HEK293 (cell line): ENCODE measurements around the gene PTPRG.

Source experiments
- CTCF ChIA-PET: fragments of 350-600 bp; formaldehyde crosslinking; extraction: SDS; loops from one replicate; lab custom pipeline; 2021; ENCODE audit warnings: antibody characterized with exemption; lab: Yijun Ruan, JAX
- POLR2A ChIA-PET: fragments of 300-600 bp; formaldehyde crosslinking; extraction: SDS; loops from one replicate; lab custom pipeline; 2020; ENCODE audit warnings: antibody characterized with exemption, inconsistent platforms; lab: Yijun Ruan, JAX
- H3K27ac ChIP-seq: fragments of 200-500 bp; sonication (Bioruptor generic); 2 replicates; pipeline ENCODE4 v1.5.1; 2014; ENCODE audit warnings: low read depth, low read length, control low read depth, inconsistent platforms; ENCODE audit errors: extremely low read depth
- H3K36me3 ChIP-seq, 2 experiments: fragments of 200-500 bp in 1 of 2; sonication (Bioruptor generic) in 1 of 2; 1 replicate in 1 of 2; 2 replicates in 1 of 2; pipeline ENCODE4 v1.5.1; 2014 to 2017; ENCODE audit warnings: inconsistent platforms in 2 of 2, low read length in 2 of 2; ENCODE audit not compliant: control insufficient read depth in 2 of 2, insufficient read depth in 1 of 2
- H3K4me1 ChIP-seq: fragments of 200-500 bp; sonication (Bioruptor generic); 2 replicates; pipeline ENCODE4 v1.5.1; 2014; ENCODE audit warnings: mild to moderate bottlenecking, low read length, inconsistent platforms; ENCODE audit not compliant: control insufficient read depth, insufficient read depth
- H3K4me3 ChIP-seq: 2 replicates; pipeline ENCODE4 v1.5.1; 2011; ENCODE audit warnings: low read depth, mild to moderate bottlenecking, control low read depth, low read length, moderate library complexity
- H3K9me3 ChIP-seq: fragments of 200-500 bp; sonication (Bioruptor generic); 2 replicates; pipeline ENCODE4 v1.5.1; 2014; ENCODE audit warnings: low read depth, low read length, inconsistent platforms; ENCODE audit not compliant: control insufficient read depth, insufficient read depth
- HOXA7 ChIP-seq: sonication (generic); formaldehyde crosslinking; IDR thresholded peaks from 2 replicates; pipeline ENCODE4 v1.8.1; 2022; ENCODE audit warnings: missing genetic modification reagents, borderline replicate concordance
- INSM2 ChIP-seq: fragments of 450-650 bp; formaldehyde crosslinking; IDR thresholded peaks from 2 replicates; pipeline ENCODE4 v1.5.1; 2016; ENCODE audit warnings: missing biosample characterization, missing genetic modification characterization
- OSR2 ChIP-seq: fragments of 450-650 bp; formaldehyde crosslinking; IDR thresholded peaks from 2 replicates; pipeline ENCODE4 v1.5.1; 2016; ENCODE audit warnings: missing biosample characterization, missing genetic modification characterization
- YY1 ChIP-seq: fragments of 450-650 bp; formaldehyde crosslinking; IDR thresholded peaks from 2 replicates; pipeline ENCODE4 v1.5.1; 2018; ENCODE audit warnings: missing biosample characterization, missing genetic modification characterization
- ZBTB11 ChIP-seq: fragments of 450-650 bp; formaldehyde crosslinking; conservative IDR thresholded peaks from 2 replicates; pipeline ENCODE4 v1.5.1; 2016; ENCODE audit warnings: low read depth, missing biosample characterization, missing genetic modification characterization
- ZBTB20 ChIP-seq: fragments of 450-650 bp; formaldehyde crosslinking; IDR thresholded peaks from 2 replicates; pipeline ENCODE4 v1.5.1; 2016; ENCODE audit warnings: missing biosample characterization, missing genetic modification characterization
- ZFHX2 ChIP-seq: fragments of 450-650 bp; formaldehyde crosslinking; conservative IDR thresholded peaks from 2 replicates; pipeline ENCODE4 v1.5.1; 2016; ENCODE audit warnings: missing biosample characterization, missing genetic modification characterization
- ZNF132 ChIP-seq: fragments of 450-650 bp; formaldehyde crosslinking; IDR thresholded peaks from 2 replicates; pipeline ENCODE4 v1.5.1; 2017; ENCODE audit warnings: missing biosample characterization, missing genetic modification characterization, borderline replicate concordance
- ZNF133 ChIP-seq: fragments of 450-650 bp; formaldehyde crosslinking; IDR thresholded peaks from 2 replicates; pipeline ENCODE4 v1.5.1; 2016; ENCODE audit warnings: missing biosample characterization, missing genetic modification characterization
- ZNF23 ChIP-seq: fragments of 450-650 bp; formaldehyde crosslinking; IDR thresholded peaks from 2 replicates; pipeline ENCODE4 v1.5.1; 2016; ENCODE audit warnings: missing biosample characterization, missing genetic modification characterization, borderline replicate concordance
- ZNF292 ChIP-seq: fragments of 450-650 bp; formaldehyde crosslinking; IDR thresholded peaks from 2 replicates; pipeline ENCODE4 v1.5.1; 2016; ENCODE audit warnings: low read depth, missing biosample characterization, missing genetic modification characterization, borderline replicate concordance
- ZNF529 ChIP-seq: fragments of 450-650 bp; formaldehyde crosslinking; IDR thresholded peaks from 2 replicates; pipeline ENCODE4 v1.5.1; 2017; ENCODE audit warnings: missing genetic modification characterization, missing biosample characterization; ENCODE audit not compliant: insufficient replicate concordance
- ZNF549 ChIP-seq: fragments of 450-650 bp; IDR thresholded peaks from 2 replicates; pipeline ENCODE4 v1.5.1; 2018; ENCODE audit warnings: missing biosample characterization, missing genetic modification characterization, mild to moderate bottlenecking, inconsistent platforms, moderate library complexity
- ZNF560 ChIP-seq: fragments of 450-650 bp; formaldehyde crosslinking; IDR thresholded peaks from 2 replicates; pipeline ENCODE4 v1.5.1; 2017; ENCODE audit warnings: missing biosample characterization, missing genetic modification characterization, borderline replicate concordance
- ZNF777 ChIP-seq: fragments of 450-650 bp; formaldehyde crosslinking; IDR thresholded peaks from 2 replicates; pipeline ENCODE4 v1.5.1; 2017; ENCODE audit warnings: missing biosample characterization, missing genetic modification characterization, borderline replicate concordance
- ZSCAN30 ChIP-seq: fragments of 450-650 bp; IDR thresholded peaks from 2 replicates; pipeline ENCODE4 v1.5.1; 2018; ENCODE audit warnings: missing biosample characterization, mild to moderate bottlenecking, missing genetic modification characterization, moderate library complexity
- ZSCAN4 ChIP-seq: fragments of 450-650 bp; formaldehyde crosslinking; IDR thresholded peaks from 2 replicates; pipeline ENCODE4 v1.5.1; 2017; ENCODE audit warnings: missing biosample characterization, missing genetic modification characterization
- ZXDB ChIP-seq: fragments of 450-650 bp; formaldehyde crosslinking; IDR thresholded peaks from 2 replicates; pipeline ENCODE4 v1.5.1; 2016; ENCODE audit warnings: missing biosample characterization, missing genetic modification characterization
- TF ChIP-seq, protein P1 (sequence below): fragments of 450-650 bp; formaldehyde crosslinking; IDR thresholded peaks from 2 replicates; pipeline ENCODE4 v1.5.1; 2017; ENCODE audit warnings: missing biosample characterization, missing genetic modification characterization
- TF ChIP-seq, protein P2 (sequence below): fragments of 450-650 bp; formaldehyde crosslinking; IDR thresholded peaks from 2 replicates; pipeline ENCODE4 v1.5.1; 2016; ENCODE audit warnings: missing biosample characterization, missing genetic modification characterization

PTPRG gene

DNA sequence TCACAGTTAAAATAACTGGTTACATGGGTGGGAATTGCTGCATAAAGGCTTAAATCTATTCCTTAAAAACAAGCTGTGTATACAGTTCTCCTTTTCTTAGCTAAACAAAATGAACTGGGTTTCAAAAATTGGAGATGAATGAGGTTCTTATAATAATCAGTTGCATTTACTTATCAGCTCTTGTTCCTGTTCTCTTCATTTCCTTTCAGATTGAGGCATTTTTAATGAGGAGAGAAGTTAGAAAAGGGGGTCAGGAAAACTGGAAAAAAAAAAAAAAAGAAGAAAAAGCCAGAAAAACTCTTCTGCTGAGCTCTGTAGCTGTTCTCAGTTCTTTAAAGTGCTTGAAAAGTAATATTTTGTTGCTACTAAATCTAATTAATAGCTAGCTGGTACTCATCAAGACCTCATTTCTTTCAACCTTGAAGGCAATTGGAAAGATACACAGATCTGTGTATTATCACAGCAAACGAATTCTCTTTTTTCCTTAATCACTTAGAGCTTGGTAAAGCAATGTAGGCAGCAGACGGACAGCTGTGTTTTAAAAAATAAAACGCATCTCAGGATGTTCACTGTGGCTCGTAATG lies 32.2 kb downstream of the PTPRG start:
- Histone ChIP-seq H3K27ac (no peak overlapping the region), H3K9me3 (no peaks in the 10 kb centered on the region), H3K36me3 (no peaks in the 10 kb centered on the region), H3K4me3 (no peak overlapping the region), H3K4me1 (peaks cover 4% of the 10 kb centered on the region; the same call in 1 of the 2 replicates)
- TF ChIP-seq ZNF560 = no peak
- no peak for TF ChIP-seq ZNF549 (tag by site-specific recombination)
- no peak for TF ChIP-seq HOXA7 (CRISPR knock-in tag)
- 0 out of 2 replicates have a peak, but pooled peaks have one; percentile 10 for TF ChIP-seq ZBTB20 (tag by site-specific recombination)
- no peak for TF ChIP-seq ZNF292 (tag by site-specific recombination)
- TF ChIP-seq ZNF529 (tag by site-specific recombination) = no peak
- TF ChIP-seq YY1 (tag by site-specific recombination) = no peak
- TF ChIP-seq ZSCAN30 = no peak
- TF ChIP-seq, protein P1, sequence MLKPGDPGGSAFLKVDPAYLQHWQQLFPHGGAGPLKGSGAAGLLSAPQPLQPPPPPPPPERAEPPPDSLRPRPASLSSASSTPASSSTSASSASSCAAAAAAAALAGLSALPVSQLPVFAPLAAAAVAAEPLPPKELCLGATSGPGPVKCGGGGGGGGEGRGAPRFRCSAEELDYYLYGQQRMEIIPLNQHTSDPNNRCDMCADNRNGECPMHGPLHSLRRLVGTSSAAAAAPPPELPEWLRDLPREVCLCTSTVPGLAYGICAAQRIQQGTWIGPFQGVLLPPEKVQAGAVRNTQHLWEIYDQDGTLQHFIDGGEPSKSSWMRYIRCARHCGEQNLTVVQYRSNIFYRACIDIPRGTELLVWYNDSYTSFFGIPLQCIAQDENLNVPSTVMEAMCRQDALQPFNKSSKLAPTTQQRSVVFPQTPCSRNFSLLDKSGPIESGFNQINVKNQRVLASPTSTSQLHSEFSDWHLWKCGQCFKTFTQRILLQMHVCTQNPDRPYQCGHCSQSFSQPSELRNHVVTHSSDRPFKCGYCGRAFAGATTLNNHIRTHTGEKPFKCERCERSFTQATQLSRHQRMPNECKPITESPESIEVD (tag by site-specific recombination) = peak; percentile 35; the same call in 1 of the 2 replicates
- TF ChIP-seq ZFHX2 = no peak
- TF ChIP-seq, protein P2, sequence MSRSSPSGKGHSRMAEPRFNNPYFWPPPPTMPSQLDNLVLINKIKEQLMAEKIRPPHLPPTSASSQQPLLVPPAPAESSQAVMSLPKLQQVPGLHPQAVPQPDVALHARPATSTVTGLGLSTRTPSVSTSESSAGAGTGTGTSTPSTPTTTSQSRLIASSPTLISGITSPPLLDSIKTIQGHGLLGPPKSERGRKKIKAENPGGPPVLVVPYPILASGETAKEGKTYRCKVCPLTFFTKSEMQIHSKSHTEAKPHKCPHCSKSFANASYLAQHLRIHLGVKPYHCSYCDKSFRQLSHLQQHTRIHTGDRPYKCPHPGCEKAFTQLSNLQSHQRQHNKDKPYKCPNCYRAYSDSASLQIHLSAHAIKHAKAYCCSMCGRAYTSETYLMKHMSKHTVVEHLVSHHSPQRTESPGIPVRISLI = no peak
- no peak for TF ChIP-seq ZXDB (tag by site-specific recombination)
- no peak for TF ChIP-seq INSM2 (tag by site-specific recombination)
- no peak for TF ChIP-seq ZSCAN4 (tag by site-specific recombination)
- no peak for TF ChIP-seq ZNF132
- CTCF ChIA-PET = interaction anchor here (0.9 kb wide), 1 partner anchor 42 kb away, joined by 4 read pairs; no protein-coding TSS in a partner anchor
- POLR2A ChIA-PET = interaction anchor here (0.7 kb wide), 1 partner anchor 15 kb away, joined by 4 read pairs; no protein-coding TSS in a partner anchor

DNA sequence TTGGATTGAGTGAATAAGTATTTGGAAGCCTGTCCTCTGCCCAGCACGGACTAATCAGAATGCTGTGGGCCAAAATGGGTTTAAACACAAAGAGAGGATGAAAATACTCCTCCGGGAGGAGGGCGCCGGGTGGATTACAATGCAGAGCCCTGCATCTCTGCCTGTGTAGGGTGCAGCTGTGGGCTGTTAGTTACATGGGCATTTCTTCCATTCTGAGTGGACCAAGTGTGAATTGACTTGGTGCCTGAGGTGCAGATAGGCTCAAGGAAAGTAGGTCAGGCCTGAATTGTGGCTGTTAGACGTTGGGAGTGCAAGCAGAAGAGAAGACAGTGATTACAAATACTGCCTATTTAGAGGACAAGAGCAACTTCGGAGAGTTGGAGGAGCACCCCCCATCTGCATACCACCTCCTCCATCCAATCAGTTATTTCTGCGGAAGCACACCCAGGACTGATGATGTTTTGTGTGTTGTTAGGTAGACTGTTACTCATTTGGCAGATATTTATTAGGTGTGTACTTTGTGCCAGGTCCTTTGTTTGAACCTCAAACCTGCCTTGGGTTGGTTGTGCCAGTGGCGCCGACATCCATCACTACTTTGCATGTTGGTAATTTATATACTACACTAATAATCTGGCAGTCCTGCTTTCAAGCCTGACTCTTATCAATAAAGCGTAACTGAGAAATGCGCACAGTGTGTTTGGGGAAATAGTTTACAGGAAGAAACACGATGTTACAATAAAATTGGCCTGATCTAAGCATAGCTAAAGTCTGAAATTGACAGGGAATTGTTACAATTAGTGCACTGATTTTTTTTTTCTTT lies 33.0 kb downstream of the PTPRG start:
- Histone ChIP-seq H3K4me1 (peaks cover 4% of the 10 kb centered on the region; the same call in 1 of the 2 replicates), H3K9me3 (no peaks in the 10 kb centered on the region), H3K36me3 (no peaks in the 10 kb centered on the region), H3K27ac (no peak overlapping the region), H3K4me3 (no peak overlapping the region)
- ChIA-PET POLR2A (no interaction called here), CTCF (interaction anchor here (0.7 kb wide), 1 partner anchor 273 kb away, joined by 3 read pairs; no protein-coding TSS in a partner anchor)
- TF ChIP-seq ZNF23 (tag by site-specific recombination) = no peak
- TF ChIP-seq ZNF133 = 0 out of 2 replicates have a peak, but pooled peaks have one; percentile 7
- TF ChIP-seq ZNF777 (tag by site-specific recombination) = no peak
- TF ChIP-seq OSR2 (tag by site-specific recombination) = no peak
- no peak for TF ChIP-seq ZBTB11 (tag by site-specific recombination)
